ENCODE data around the gene MCC.

GRCh38 chr5:113192541-113192940 is 295.7 kb downstream of the MCC start:
- TF ChIP-seq CTCF (conservative IDR thresholded peaks at IDR 0.05 in 1 of 2, IDR thresholded peaks at IDR 0.05 in 1 of 2; ENCODE audit: extremely low read depth in 1 of 2, insufficient read depth in 1 of 2, low read depth in 1 of 2, low read length in 2 of 2) (no peak), EZH2 (IDR thresholded peaks at IDR 0.05; ENCODE audit: borderline replicate concordance, low read length) (no peak)
